Left ventricle myocardium inferior (tissue), 1 donor: ENCODE data around the gene AUTS2. TPM values are rescaled to one million over a fixed set of nuclear protein-coding genes. Genes with fewer than 3 reads are reported as not detected.
A peak's percentile ranks its signal among the peaks of the same experiment; 100 is the strongest.

Source experiments
- DNase-seq: peaks from one replicate; pipeline ENCODE4 v3.0.0-alpha.2; 2020
- H3K27ac ChIP-seq: fragments of 200-600 bp; replicated peaks from 2 replicates; pipeline ENCODE4 v1.8.0; 2021
- H3K27me3 ChIP-seq: fragments of 200-600 bp; 2 replicates; pipeline ENCODE4 v1.8.0; 2021; ENCODE audit warnings: low read depth
- H3K36me3 ChIP-seq: fragments of 200-600 bp; 2 replicates; pipeline ENCODE4 v1.8.0; 2021
- H3K4me1 ChIP-seq: fragments of 200-600 bp; 2 replicates; pipeline ENCODE4 v1.8.0; 2021
- H3K4me3 ChIP-seq: fragments of 200-600 bp; 2 replicates; pipeline ENCODE4 v1.8.0; 2021; ENCODE audit warnings: mild to moderate bottlenecking, moderate library complexity
- H3K9me3 ChIP-seq: fragments of 200-600 bp; replicated peaks from 2 replicates; pipeline ENCODE4 v1.8.0; 2021
- intact Hi-C: fragments of 100-400 bp; cut with micrococcal nuclease; formaldehyde crosslinking; loops from one replicate; pipeline ENCODE4 v1.11.0; 2022
- total RNA-seq: library from RNA; stranded (reverse); fragmentation: NEBNext Ultra II Directional; extraction: Animal tissue kit (Norgen Biotek cat#: 25700); gene quantifications from one replicate; pipeline ENCODE4 v1.2.1, GENCODE V29; 2021
- TF ChIP-seq, protein P1 (sequence below): fragments of 200-600 bp; IDR thresholded peaks from 2 replicates; pipeline ENCODE4 v1.8.0; 2021; ENCODE audit warnings: antibody characterized with exemption, mild to moderate bottlenecking, borderline replicate concordance
- donor health status: DM: no; HTN: yes; CAD: no; lungs with severe emphysema.

Gene AUTS2
- total RNA-seq, 1 donor from 2014 or later: 10.5 TPM

DNA sequence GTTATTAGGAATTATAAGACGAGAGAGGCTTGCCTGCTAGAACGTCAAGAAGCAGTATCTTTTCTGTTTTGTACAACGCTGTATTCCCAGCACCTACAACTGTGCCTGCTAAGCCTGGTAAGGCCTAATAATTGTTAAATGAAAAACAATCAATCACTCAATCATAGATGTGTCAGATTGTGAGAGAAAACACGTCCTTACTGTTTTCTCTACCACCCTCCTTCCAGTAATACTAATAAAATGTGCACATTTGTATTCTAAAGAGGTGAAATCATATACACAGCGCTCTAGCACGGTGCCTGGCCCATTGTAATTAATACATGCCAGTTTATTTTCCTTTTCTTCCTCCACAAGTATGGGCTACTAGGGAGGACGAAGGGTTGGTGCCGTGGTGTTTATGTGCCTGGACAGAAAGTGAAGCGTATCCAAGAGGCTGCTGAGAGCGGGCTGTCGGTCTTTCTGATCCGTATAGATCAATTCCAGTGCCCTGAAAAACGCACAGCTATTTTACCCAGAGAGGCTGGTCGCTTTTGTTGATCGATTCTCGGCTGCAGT lies 1.5 kb upstream of the AUTS2 start:
- H3K4me3 ChIP-seq: peak overlapping the region; percentile 95
- peak overlapping the region; percentile 89 for H3K27ac ChIP-seq
- H3K4me1 ChIP-seq: peaks cover 37% of the 10 kb centered on the region
- no peaks in the 10 kb centered on the region for H3K9me3 ChIP-seq
- no peak for DNase-seq
- intact Hi-C loops: no loop called here
- no peaks in the 10 kb centered on the region for H3K27me3 ChIP-seq
- H3K36me3 ChIP-seq: no peaks in the 10 kb centered on the region
- TF ChIP-seq, protein P1, sequence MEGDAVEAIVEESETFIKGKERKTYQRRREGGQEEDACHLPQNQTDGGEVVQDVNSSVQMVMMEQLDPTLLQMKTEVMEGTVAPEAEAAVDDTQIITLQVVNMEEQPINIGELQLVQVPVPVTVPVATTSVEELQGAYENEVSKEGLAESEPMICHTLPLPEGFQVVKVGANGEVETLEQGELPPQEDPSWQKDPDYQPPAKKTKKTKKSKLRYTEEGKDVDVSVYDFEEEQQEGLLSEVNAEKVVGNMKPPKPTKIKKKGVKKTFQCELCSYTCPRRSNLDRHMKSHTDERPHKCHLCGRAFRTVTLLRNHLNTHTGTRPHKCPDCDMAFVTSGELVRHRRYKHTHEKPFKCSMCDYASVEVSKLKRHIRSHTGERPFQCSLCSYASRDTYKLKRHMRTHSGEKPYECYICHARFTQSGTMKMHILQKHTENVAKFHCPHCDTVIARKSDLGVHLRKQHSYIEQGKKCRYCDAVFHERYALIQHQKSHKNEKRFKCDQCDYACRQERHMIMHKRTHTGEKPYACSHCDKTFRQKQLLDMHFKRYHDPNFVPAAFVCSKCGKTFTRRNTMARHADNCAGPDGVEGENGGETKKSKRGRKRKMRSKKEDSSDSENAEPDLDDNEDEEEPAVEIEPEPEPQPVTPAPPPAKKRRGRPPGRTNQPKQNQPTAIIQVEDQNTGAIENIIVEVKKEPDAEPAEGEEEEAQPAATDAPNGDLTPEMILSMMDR: no peak

DNA sequence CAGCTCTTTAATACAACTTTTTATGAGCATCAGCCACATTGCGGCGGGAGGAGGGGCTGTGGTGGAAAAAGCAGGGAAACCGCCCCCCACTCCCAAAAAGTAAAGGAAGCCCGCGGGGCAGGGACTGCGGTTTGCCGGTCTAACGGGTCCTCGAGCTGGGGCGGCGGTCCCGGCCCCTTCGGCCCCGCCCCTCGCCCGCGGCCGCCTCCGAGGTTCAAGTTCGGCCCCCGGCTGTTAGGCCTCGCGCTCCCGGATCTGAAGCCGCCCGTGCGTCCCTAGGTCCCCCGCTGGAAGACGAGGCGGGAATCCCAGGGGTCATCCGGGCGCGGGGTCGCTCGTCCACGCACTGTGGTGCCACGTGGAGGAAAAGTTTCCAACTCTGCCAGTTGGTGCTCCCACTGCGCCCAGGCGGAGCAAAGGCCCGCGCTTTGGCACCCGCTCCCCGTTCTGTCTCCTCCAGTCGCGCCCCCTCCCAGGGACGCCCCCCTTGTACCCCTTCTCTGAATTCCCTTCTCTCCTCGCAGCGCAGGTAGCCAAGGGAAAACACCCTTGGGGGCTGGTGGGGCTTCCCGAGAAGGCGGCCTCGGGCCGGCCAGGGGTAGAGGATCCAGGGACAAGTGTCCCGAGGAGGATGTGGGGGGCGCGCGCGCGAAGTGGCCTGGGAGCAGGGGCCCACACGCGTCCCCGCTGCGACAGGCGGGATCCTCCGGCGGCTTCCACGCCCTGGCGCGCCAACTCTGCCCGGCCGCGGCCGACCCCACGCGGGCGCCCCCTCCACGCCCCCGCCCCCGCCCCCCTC lies 798 bp upstream of the AUTS2 start:
- TF ChIP-seq, protein P1: no peak
- intact Hi-C loops: no loop called here

DNA sequence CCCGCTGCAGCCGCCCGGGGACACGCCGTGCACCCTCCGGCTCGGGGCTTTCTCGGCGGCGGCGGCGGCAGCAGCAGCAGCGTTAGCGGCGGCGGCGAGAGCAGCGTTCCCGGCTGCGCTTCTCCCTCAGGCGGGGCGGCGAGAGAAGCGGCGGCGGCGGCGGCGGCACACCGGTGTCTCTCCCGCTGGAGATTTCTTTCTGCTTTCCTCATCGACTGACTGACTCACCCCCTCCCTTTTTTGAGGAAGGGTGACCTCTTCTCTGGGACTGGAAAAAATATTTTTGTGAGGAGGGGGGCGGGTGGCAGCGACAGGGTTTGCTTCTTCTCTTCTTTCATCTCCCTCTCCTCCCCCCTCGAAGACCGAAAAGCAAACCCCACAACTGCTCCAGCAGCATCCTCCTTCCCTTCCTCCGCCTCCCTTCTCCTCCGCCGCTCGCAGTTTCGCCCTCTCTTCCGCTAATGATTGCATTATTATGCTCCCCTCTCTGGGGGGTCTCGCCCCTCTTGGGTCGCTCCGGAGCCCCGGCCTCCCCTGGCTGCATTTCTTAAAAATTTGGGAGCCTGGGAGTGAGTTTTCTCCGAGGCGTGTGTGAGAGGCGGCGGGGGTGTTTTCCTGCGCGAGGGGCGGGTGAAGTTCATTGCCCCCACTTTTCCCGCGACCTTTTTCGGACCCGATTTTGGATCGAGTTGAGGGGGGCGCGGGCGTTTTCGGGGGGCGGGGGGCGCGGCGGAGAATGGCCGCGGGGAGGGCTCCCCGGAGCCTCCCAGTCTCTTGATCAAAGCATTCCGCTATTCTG lies 411 bp downstream of the AUTS2 start:
- H3K4me3 ChIP-seq: peak overlapping the region; percentile 95
- H3K36me3 ChIP-seq: no peaks in the 10 kb centered on the region
- intact Hi-C loops: no loop called here
- DNase-seq: no peak
- H3K27ac ChIP-seq: peak overlapping the region; percentile 89
- TF ChIP-seq, protein P1: no peak
- no peaks in the 10 kb centered on the region for H3K27me3 ChIP-seq
- peaks cover 47% of the 10 kb centered on the region for H3K4me1 ChIP-seq
- no peaks in the 10 kb centered on the region for H3K9me3 ChIP-seq

More for the DNA sequence above, 798 bp upstream of the AUTS2 start:
- peaks cover 37% of the 10 kb centered on the region for H3K4me1 ChIP-seq
- H3K27me3 ChIP-seq: no peaks in the 10 kb centered on the region
- H3K27ac ChIP-seq: peak overlapping the region; percentile 89
- DNase-seq: peak; percentile 52
- H3K9me3 ChIP-seq: no peaks in the 10 kb centered on the region
- H3K36me3 ChIP-seq: no peaks in the 10 kb centered on the region
- peak overlapping the region; percentile 95 for H3K4me3 ChIP-seq

DNA sequence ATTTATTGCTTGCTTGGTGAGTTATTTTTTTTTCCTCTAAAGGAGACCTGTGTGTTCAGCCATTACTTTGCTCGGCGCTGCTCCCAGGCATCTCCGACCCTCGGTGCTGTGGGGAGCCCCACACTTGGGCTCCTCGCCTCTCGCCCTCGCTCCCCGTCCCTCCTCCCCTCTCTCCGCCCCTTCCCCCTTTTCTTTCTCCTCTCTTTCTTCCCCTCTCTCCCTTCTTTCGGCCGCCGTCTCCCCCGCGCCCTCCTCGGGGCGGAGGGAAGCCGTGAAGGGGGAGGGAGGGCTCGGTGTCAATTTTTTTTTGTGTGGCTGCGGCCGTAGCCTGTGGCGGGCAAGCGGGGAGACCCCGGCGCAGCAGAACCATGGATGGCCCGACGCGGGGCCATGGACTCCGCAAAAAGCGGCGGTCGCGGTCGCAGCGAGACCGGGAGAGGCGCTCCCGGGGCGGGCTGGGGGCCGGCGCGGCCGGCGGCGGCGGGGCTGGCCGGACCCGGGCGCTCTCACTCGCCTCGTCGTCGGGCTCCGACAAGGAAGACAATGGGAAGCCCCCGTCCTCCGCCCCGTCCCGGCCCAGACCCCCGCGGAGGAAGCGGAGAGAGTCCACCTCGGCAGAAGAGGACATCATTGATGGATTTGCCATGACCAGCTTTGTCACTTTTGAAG lies 1.1 kb downstream of the AUTS2 start:
- no peaks in the 10 kb centered on the region for H3K9me3 ChIP-seq
- DNase-seq: no peak
- peaks cover 47% of the 10 kb centered on the region for H3K4me1 ChIP-seq
- intact Hi-C loops: no loop called here
- peak overlapping the region; percentile 89 for H3K27ac ChIP-seq
- no peaks in the 10 kb centered on the region for H3K36me3 ChIP-seq
- H3K27me3 ChIP-seq: no peaks in the 10 kb centered on the region
- TF ChIP-seq, protein P1: no peak
- H3K4me3 ChIP-seq: peak overlapping the region; percentile 95
